ENCODE results near the gene PCGF1.
A peak's percentile ranks its signal among the peaks of the same experiment; 100 is the strongest.

Gene PCGF1

GRCh38 chr2:74514368-74515270 is 7.1 kb upstream of the PCGF1 start, which contains the start of gene TLX2:
TSS of gene TLX2 (plus strand) at chr2:74514450. CDS start at chr2:74514807, 357 bp downstream.
- DNase-seq, result peak; percentile 14

- peak; percentile 42 for DNase-seq
Observed at GRCh38 chr2:74513605-74514367, 6.3 kb upstream of the PCGF1 start.

GRCh38 chr2:74512744-74513604 is 5.5 kb upstream of the PCGF1 start:
- no peak for DNase-seq

- no peak for DNase-seq
Observed at GRCh38 chr2:74511104-74511989, 3.9 kb upstream of the PCGF1 start.

GRCh38 chr2:74510272-74510671 is 2.8 kb upstream of the PCGF1 start:
- no peak for DNase-seq

- peak; percentile 30 for DNase-seq
Observed at GRCh38 chr2:74507926-74508520, 528 bp upstream of the PCGF1 start.

GRCh38 chr2:74505448-74506246 is 1.8 kb downstream of the PCGF1 start:
- DNase-seq, result no peak

- DNase-seq, result no peak
Observed at GRCh38 chr2:74504591-74504990, 2.9 kb downstream of the PCGF1 start.

GRCh38 chr2:74503506-74504475 is 3.7 kb downstream of the PCGF1 start:
- no peak for DNase-seq

- DNase-seq, result peak; percentile 54
Observed at GRCh38 chr2:74502720-74503505, 4.6 kb downstream of the PCGF1 start.

- no peak for DNase-seq
Observed at GRCh38 chr2:74502147-74502719, 5.3 kb downstream of the PCGF1 start.

GRCh38 chr2:74501335-74502071 is 6.0 kb downstream of the PCGF1 start:
- DNase-seq, result no peak

GRCh38 chr2:74500578-74500946 is 6.9 kb downstream of the PCGF1 start:
- DNase-seq, result no peak

- no peak for DNase-seq
Observed at GRCh38 chr2:74499940-74500577, 7.4 kb downstream of the PCGF1 start.

- peak; percentile 14 for DNase-seq
Observed at GRCh38 chr2:74499267-74499939, 8.1 kb downstream of the PCGF1 start, which contains the start of gene LBX2. TSS of gene LBX2 (minus strand) at chr2:74499603. CDS start at chr2:74499537, 66 bp downstream.

Measured in CD4-positive, alpha-beta T cell treated with Interleukin-6 for 4 hours (primary cell).